C4-2B (cell line): Measurements from ENCODE around the gene TRIM2.

Experiments
- CTCF ChIP-seq: fragments of 450-650 bp; conservative IDR thresholded peaks from 2 replicates; pipeline ENCODE4 v1.5.1; 2017; ENCODE audit warnings: mild to moderate bottlenecking
- ZFX ChIP-seq: fragments of 450-650 bp; IDR thresholded peaks from 2 replicates; pipeline ENCODE4 v1.6.1; 2017

- no peak for TF ChIP-seq CTCF
- TF ChIP-seq ZFX: no peak
Observed at GRCh38 chr4:153326513-153326912, 122.3 kb downstream of the TRIM2 start.
